GM19324 (cell line): ENCODE data around the gene FTCD.
"Not testable (repeated sequence)": the region's sequence is repeated elsewhere in the genome, so short reads cannot be mapped to it uniquely, and the experiment has no call there.

ENCODE experiments used
- ATAC-seq: cut with Tn5 transposase; IDR thresholded peaks from one replicate; pipeline ENCODE4 v1.9.1; 2021; ENCODE audit warnings: mild to moderate bottlenecking, moderate library complexity; ENCODE audit not compliant: unreplicated experiment, low FRiP score

FTCD gene

DNA sequence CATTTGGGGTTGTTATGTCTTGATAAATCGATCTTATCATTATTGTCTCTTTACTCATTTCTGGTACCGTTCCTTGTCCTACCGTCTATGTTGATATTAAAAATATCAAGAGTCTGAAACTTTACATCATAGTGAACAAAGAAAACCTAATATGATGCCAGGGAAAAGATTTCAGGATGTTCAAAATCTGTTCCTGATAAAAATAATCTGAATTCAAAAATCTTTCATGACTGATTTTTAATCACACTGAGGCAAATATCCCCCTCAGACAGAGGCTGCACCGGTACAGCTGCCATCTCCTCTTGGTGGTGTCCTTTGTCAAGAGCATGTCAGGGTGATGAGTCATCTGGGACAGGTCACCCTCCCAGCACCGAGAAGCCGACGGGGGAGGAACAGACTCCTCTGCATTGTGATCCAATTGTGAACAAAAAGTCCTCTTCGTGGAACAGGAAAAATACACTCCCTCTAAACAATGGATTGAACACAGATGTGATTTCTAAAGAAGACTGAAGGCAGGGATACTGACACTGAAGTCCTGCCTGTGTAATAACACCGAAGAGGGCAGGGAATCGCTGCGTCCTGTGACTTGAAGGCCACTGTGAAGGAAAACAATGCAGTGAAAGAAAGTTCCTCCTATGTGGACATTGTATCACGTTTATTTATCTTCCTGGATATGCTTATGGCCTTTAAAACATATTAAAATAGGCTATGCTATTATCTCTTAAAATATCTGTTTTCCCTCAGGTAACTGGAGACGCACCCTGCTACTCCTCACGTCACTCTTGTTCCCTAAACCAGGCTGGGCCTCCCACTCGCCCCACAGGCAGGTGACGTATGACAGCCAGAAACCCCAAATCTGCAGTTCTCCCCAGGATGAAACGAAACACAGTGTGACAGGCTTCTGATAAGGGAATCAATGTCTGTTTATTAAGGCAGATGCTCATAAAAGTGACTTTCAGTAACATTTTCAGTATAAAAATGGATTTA lies 33.1 kb upstream of the FTCD start:
- no peak for ATAC-seq

- ATAC-seq, result no peak
Observed at GRCh38 chr21:46187814-46188213, 32.4 kb upstream of the FTCD start.

DNA sequence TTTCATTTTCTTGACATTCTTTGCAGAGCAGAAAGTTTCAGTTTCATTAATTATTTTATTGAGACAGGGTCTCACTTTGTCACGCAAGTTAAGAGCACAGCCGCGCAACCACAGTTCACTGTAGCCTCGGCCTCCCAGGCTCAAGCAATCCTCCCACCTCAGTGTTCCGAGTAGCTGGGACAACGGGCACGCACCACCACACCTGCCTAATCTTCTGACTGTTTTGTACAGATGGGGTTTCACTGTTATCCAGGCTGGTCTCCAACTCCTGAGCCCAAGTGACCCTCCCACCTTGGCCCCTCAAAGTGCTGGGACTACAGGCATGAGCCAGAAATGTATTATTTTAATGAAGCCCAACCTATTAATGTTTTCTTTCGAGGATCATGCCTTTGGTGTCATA lies 31.9 kb upstream of the FTCD start:
- no peak for ATAC-seq

DNA sequence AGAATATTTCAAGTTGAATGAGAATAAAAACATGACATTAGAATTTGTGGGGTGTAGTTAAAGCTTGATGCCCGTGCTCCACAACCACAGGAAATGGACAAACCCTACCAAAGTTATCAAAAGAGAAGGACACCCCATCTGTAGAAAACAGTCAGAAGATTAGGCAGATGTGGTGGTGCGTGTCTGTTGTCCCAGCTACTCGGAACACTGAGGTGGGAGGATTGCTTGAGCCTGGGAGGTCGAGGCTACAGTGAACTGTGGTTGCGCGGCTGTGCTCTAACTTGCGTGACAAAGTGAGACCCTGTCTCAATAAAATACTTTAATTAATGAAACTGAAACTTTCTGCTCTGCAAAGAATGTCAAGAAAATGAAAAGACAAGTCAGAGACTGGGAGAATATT lies 30.3 kb upstream of the FTCD start:
- no peak for ATAC-seq

GRCh38 chr21:46184625-46185555 lies 29.5 kb upstream of the FTCD start:
- ATAC-seq, result peak; percentile 69

DNA sequence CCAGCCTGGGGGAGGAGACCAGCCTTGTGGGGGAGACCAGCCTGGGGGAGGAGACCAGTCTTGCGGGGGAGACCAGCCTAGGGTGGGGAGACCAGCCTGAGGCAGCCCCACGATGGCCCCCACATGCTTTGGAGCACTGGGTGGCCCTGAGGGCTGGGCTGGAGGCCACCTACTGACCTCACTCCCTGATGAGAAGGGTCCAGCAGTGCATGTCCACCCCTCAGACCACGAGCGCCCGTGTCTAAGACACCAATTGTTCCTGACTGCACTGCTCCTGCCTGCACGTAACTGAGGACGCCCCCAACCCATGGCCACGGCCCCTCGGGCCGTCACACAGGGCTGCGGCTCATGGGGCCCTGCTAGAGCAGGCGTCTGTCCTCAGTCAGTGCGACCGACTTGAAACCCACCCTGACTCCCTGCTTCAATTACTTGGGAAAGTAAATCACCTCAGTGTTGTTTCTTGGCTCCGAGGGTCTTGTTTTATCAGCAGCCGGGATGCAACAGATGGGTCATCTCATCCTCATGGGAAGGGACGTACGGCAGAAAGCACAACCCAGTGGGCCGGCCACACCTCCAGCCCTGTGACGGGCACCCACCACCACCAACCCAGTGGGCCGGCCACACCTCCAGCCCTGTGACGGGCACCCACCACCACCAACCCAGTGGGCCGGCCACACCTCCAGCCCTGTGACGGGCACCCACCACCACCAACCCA lies 28.7 kb upstream of the FTCD start, which contains the start of gene SPATC1L:
Gene SPATC1L (minus strand): TSS at position 550 of the 715 bp plus-strand sequence. CDS start 1,643 bp downstream, outside the sequence.
- ATAC-seq, result peak; percentile 58

DNA sequence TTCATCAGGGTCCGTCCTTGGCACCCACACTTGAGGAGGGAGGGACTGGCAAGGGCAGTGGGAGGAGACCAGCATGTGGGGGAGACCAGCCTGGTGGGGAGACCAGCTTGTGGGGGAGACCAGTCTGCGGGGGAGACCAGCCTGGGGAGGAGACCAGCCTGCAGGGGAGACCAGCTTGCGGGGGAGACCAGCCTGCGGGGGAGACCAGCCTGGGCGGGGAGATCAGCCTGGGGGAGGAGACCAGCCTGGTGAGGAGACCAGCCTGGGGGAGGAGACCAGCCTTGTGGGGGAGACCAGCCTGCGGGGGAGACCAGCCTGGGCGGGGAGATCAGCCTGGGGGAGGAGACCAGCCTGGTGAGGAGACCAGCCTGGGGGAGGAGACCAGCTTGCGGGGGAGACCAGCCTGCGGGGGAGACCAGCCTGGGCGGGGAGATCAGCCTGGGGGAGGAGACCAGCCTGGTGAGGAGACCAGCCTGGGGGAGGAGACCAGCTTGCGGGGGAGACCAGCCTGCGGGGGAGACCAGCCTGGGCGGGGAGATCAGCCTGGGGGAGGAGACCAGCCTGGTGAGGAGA lies 28.0 kb upstream of the FTCD start:
- not testable (repeated sequence) for ATAC-seq

DNA sequence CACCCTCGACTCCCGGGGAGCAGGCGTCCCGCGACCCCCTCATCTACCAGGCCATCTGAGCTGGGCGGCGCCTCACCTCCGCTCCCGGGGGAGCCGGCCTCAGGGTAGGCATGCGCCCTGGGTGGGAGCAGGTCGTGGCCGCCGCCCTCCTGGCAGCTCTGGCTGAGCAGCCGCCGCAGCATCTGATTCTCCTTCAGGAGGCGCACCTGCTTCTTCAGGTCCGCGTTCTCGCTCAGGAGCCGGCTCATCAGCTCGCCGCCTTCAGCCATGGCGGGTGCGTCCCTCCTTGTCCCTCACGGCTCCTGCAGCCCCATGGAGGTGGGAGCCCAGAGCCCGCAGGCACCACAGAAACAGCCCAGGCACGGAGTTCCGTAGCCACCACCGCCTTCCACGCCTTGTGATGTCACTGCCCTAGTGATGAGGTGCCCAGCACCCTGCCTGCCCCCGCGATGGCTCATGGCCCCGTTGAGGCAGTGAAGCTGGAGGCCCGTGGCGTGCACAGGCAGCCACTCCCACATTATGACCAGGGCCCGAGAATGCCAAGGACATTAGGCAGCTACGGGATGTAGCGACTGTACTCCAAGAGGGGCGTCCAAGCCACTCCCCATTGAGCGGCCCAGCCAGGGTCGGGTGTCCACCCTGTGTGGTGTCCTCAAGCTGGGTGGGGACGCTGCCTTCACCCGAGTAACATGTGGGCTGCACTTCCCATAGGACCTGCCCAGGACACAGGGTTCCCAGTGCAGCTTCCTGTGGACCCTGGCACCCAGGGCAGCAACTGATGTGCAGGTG lies 27.4 kb upstream of the FTCD start:
- no peak for ATAC-seq

- ATAC-seq, result no peak
Observed at GRCh38 chr21:46181953-46182547, 26.7 kb upstream of the FTCD start.

DNA sequence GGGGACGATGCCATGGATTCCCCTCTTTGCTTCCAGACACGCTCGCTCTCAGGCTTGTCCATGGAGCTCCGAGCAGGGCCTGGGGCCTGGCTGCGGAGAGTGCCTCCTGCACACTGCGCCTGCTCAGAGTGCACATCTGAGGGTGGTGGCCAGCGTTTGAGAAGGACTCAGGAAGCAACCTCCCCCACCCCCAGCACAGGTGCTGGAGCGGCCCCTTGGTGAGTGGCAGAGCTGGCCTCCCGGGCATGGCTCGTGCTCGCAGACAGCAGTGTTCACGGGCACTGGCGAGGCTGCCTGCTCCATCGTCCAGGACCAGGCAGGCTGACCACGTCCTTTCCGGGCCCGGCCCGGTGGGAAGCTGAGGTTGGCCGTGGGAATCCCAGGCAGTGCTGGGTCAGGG lies 26.1 kb upstream of the FTCD start:
- no peak for ATAC-seq

GRCh38 chr21:46180778-46181391 lies 25.5 kb upstream of the FTCD start:
- no peak for ATAC-seq

DNA sequence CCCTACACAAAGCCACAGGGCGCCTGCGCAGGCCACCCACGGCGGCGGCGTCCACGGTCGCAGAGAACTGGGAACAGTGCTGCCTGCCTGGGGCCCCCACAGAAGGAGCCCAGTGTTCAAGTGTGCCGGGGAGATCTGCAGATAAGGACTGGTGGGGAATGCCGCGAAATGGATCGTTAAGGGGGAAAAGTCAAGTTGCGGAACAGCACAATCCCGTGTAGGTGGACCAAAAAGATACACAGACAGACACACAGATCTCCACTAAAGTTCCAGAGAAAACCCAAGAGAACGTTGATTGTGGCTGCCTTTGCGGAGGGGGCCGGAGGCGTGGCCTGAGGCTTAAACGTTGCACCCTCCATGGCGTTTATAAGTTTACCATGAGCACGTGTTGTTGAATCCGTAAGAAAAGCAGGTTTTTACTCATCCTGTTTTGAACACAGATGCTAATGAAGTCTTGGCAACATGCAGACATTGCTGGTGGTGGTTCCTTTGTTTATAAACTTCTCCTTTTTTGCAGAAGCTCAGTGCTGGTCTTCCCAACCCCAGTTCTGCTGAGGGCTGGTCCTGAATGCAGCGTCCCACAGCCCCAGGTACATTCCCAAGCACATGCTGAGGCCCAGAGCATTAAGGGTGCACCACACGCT lies 24.8 kb upstream of the FTCD start:
- no peak for ATAC-seq

GRCh38 chr21:46179708-46180078 lies 24.3 kb upstream of the FTCD start:
- ATAC-seq, result no peak

GRCh38 chr21:46178961-46179360 lies 23.6 kb upstream of the FTCD start:
- ATAC-seq, result no peak

GRCh38 chr21:46176443-46177129 lies 21.2 kb upstream of the FTCD start:
- ATAC-seq, result not testable (repeated sequence)

- ATAC-seq, result no peak
Observed at GRCh38 chr21:46173573-46173972, 18.2 kb upstream of the FTCD start.

DNA sequence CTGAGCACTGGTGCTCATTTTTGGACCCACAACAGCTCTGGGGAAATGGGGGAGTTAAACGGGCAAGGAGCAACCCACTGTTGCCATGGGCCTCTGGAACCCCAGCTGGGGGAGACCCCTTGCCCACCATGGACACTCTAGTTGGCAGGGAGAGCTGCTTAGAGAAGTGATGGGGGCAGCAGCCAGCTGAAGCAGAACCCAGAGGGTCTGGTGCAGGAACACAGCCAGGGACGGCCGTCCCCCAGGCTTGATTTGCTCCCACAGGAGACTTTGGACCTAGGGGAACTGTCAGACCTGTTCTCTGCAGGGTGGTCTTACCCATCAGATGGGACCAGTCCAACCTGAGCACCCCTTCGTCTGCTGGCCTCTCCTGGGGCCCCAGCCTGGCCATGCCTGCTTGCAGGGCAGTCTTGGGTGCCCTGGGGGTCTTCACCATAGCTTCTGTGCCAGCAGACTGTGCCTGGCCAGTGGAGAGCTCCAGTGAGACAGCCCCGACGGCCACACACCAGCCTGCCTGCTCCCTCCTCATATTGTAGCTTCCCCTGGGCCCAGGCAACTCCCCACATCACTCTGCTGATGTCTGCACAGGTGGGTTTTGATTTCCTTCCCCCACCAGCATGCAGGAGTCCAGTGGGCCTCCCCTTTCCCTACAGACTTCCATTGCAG lies 17.6 kb upstream of the FTCD start:
- no peak for ATAC-seq
